ENCODE results near the gene CASKIN1. TPM values are rescaled to one million over a fixed set of nuclear protein-coding genes. Genes with fewer than 3 reads are reported as not detected.

CASKIN1 gene
- total and polyA plus RNA-seq, 9 donors = 0.10 to 2.4 (median 0.56) TPM; not detected in 1

GRCh38 chr16:2177101-2177500, 19.3 kb downstream of the CASKIN1 start:
- WGBS, 3 donors = 87 to 88% (median 87%) methylated on average over 18 of the region's 18 CpGs
- H3K36me3 ChIP-seq = no peaks in the 10 kb centered on the region
- H3K4me1 ChIP-seq (ENCODE audit: insufficient read depth) = no peaks in the 10 kb centered on the region
- intact Hi-C loops (cut with DNase I) = no loop called here
- no peak overlapping the region for H3K27ac ChIP-seq
- H3K27me3 ChIP-seq = no peaks in the 10 kb centered on the region
- DNase-seq = no peak
- no peaks in the 10 kb centered on the region for H3K9me3 ChIP-seq
- TF ChIP-seq POLR2A (IDR thresholded peaks at IDR 0.05) (no peak), CTCF (IDR thresholded peaks at IDR 0.05) (no peak), EP300 (IDR thresholded peaks at IDR 0.05) (no peak)
- no peak overlapping the region for H3K4me3 ChIP-seq

GRCh38 chr16:2176047-2176446, 20.4 kb downstream of the CASKIN1 start:
- H3K27me3 ChIP-seq = no peaks in the 10 kb centered on the region
- 90% methylated on average over 21 to 23 of the region's 23 CpGs for WGBS, 3 donors
- intact Hi-C loops (cut with DNase I) = no loop called here
- H3K4me3 ChIP-seq = no peak overlapping the region
- DNase-seq = no peak
- TF ChIP-seq CTCF (IDR thresholded peaks at IDR 0.05) (no peak), POLR2A (IDR thresholded peaks at IDR 0.05) (no peak), EP300 (IDR thresholded peaks at IDR 0.05) (no peak)
- no peak overlapping the region for H3K27ac ChIP-seq
- no peaks in the 10 kb centered on the region for H3K4me1 ChIP-seq (ENCODE audit: insufficient read depth)
- no peaks in the 10 kb centered on the region for H3K9me3 ChIP-seq
- H3K36me3 ChIP-seq = no peaks in the 10 kb centered on the region

GRCh38 chr16:2175454-2175853, 21.0 kb downstream of the CASKIN1 start:
- Histone ChIP-seq H3K4me3 (no peak overlapping the region), H3K9me3 (no peaks in the 10 kb centered on the region), H3K4me1 (ENCODE audit: insufficient read depth) (no peaks in the 10 kb centered on the region), H3K27ac (no peak overlapping the region), H3K36me3 (no peaks in the 10 kb centered on the region), H3K27me3 (no peaks in the 10 kb centered on the region)
- intact Hi-C loops (cut with DNase I) = no loop called here
- DNase-seq = no peak
- 92 to 94% (median 93%) methylated on average over 10 of the region's 10 CpGs for WGBS, 3 donors
- TF ChIP-seq EP300 (IDR thresholded peaks at IDR 0.05) = no peak
- no peak for TF ChIP-seq POLR2A (IDR thresholded peaks at IDR 0.05)
- no peak for TF ChIP-seq CTCF (IDR thresholded peaks at IDR 0.05)

- Histone ChIP-seq H3K27me3 (no peaks in the 10 kb centered on the region), H3K4me1 (ENCODE audit: insufficient read depth) (no peaks in the 10 kb centered on the region), H3K27ac (no peak overlapping the region), H3K4me3 (no peak overlapping the region), H3K36me3 (no peaks in the 10 kb centered on the region), H3K9me3 (no peaks in the 10 kb centered on the region)
- intact Hi-C loops (cut with DNase I) = no loop called here
- TF ChIP-seq CTCF (IDR thresholded peaks at IDR 0.05) = no peak
- TF ChIP-seq POLR2A (IDR thresholded peaks at IDR 0.05) = no peak
- no peak for TF ChIP-seq EP300 (IDR thresholded peaks at IDR 0.05)
- DNase-seq = no peak
- 88% methylated on average over 19 to 21 of the region's 21 CpGs for WGBS, 3 donors
Observed at GRCh38 chr16:2174396-2175131, 21.8 kb downstream of the CASKIN1 start.
